Lung (tissue), 12 donors: Measurements from ENCODE around the gene RFPL1. TPM values are rescaled to one million over a fixed set of nuclear protein-coding genes. Genes with fewer than 3 reads are reported as not detected.
A peak's percentile ranks its signal among the peaks of the same experiment; 100 is the strongest.
"Not testable (repeated sequence)": the region's sequence is repeated elsewhere in the genome, so short reads cannot be mapped to it uniquely, and the experiment has no call there.

Experiments
- ATAC-seq: fragments of 200-7000 bp; cut with Tn5 transposase; one replicate; pipeline ENCODE4 v1.9.1; 2020; ENCODE audit warnings: moderate number of reproducible peaks; ENCODE audit not compliant: insufficient read depth, low FRiP score
- DNase-seq, 3 donors: peaks; one replicate each; pipeline ENCODE4 v3.0.0-alpha.2; 2013 to 2017
- H3K27ac ChIP-seq, 2 donors: one replicate each; pipeline ENCODE4 v1.5.1; 2013; ENCODE audit warnings: mild to moderate bottlenecking in 2 of 2, moderate library complexity in 2 of 2, control low read depth in 1 of 2, inconsistent platforms in 1 of 2, low read depth in 1 of 2, low read length in 1 of 2
- H3K27me3 ChIP-seq, 3 donors: one replicate each; pipeline ENCODE4 v1.5.1; 2013; ENCODE audit warnings: low read length in 2 of 3; ENCODE audit not compliant: control insufficient read depth in 3 of 3, insufficient read depth in 3 of 3
- H3K36me3 ChIP-seq, 4 donors: one replicate each; pipeline ENCODE4 v1.5.1; 2013; ENCODE audit warnings: low read length in 4 of 4, mild to moderate bottlenecking in 1 of 4, moderate library complexity in 1 of 4; ENCODE audit not compliant: control insufficient read depth in 4 of 4, insufficient read depth in 4 of 4
- H3K4me1 ChIP-seq, 5 donors: one replicate each; pipeline ENCODE4 v1.5.1; 2013; ENCODE audit warnings: low read length in 5 of 5, mild to moderate bottlenecking in 2 of 5, moderate library complexity in 1 of 5; ENCODE audit not compliant: control insufficient read depth in 5 of 5, insufficient read depth in 5 of 5
- H3K4me3 ChIP-seq: one replicate; pipeline ENCODE4 v1.5.1; 2013; ENCODE audit warnings: mild to moderate bottlenecking, control low read depth, moderate library complexity
- H3K9ac ChIP-seq, 2 donors: one replicate each; pipeline ENCODE4 v1.5.1; 2013; ENCODE audit warnings: low read length in 2 of 2, control low read depth in 1 of 2; ENCODE audit not compliant: insufficient read depth in 1 of 2
- H3K9me3 ChIP-seq, 4 donors: one replicate each; pipeline ENCODE4 v1.5.1; 2013; ENCODE audit warnings: low read length in 3 of 4, mild to moderate bottlenecking in 1 of 4, moderate library complexity in 1 of 4; ENCODE audit not compliant: control insufficient read depth in 4 of 4, insufficient read depth in 3 of 4
- CTCF ChIP-seq: IDR thresholded peaks from 2 replicates; pipeline ENCODE4 v1.5.1; 2012; ENCODE audit warnings: mild to moderate bottlenecking; ENCODE audit errors: control extremely low read depth, extremely low read depth
- WGBS, 2 donors: extraction: QIAGEN DNeasy Blood & Tissue Kit; methylation state at CpG; one replicate each; pipeline ENCODE4 v1.1.7; 2013; 5-methylcytosine and 5-hydroxymethylcytosine counted together
- polyA plus RNA-seq, 2 donors: library from polyadenylated mRNA; stranded (reverse); fragments of 200-250 nt; gene quantifications; one replicate each; pipeline ENCODE4 v1.2.1, GENCODE V29; 2013
- total RNA-seq, 2 donors: library from RNA; depleted of rRNA in 1 of 2; stranded (reverse); fragments of >200 nt in 1 of 2; gene quantifications; one replicate each; pipeline ENCODE4 v1.2.1, GENCODE V29; 2014 to 2021
- donor health status: control.
- donor health status: control.
- donor health status: Bipolar disorder and iron deficiency.
- donor health status: healthy.
- donor health status: DM: yes; HTN: yes; CAD: no.

RFPL1 gene
- total and polyA plus RNA-seq, 4 donors: not detected

GRCh38 chr22:29414951-29415591 lies 23.3 kb upstream of the RFPL1 start:
- not testable (repeated sequence) for H3K9ac ChIP-seq, DNase-seq, H3K9me3 ChIP-seq, H3K36me3 ChIP-seq, H3K4me1 ChIP-seq, H3K27me3 ChIP-seq
- WGBS, 2 donors: 27 to 44% methylated on average over 23 of the region's 23 CpGs
- H3K4me3 ChIP-seq: peak overlapping the region; percentile 58
- H3K27ac ChIP-seq: peak overlapping the region in 1 of 2 donors; percentile 75
- peak; percentile 59 for ATAC-seq

- H3K4me1 ChIP-seq, H3K27ac ChIP-seq, H3K4me3 ChIP-seq, H3K9me3 ChIP-seq, H3K36me3 ChIP-seq, H3K27me3 ChIP-seq, DNase-seq, ATAC-seq, H3K9ac ChIP-seq: not testable (repeated sequence)
- WGBS, 2 donors: 64 to 74% methylated on average over 5 of the region's 5 CpGs
Observed at GRCh38 chr22:29418704-29419103, 19.7 kb upstream of the RFPL1 start.

GRCh38 chr22:29426476-29426875 lies 11.9 kb upstream of the RFPL1 start:
- Histone ChIP-seq H3K4me1 (peaks cover 0 to 2% (median 0%) of the 10 kb centered on the region in 5 donors), H3K27ac (no peak overlapping the region), H3K9me3 (no peaks in the 10 kb centered on the region), H3K4me3 (no peak overlapping the region), H3K9ac (no peak overlapping the region), H3K27me3 (peaks cover 0 to 9% (median 0%) of the 10 kb centered on the region in 3 donors), H3K36me3 (no peaks in the 10 kb centered on the region)
- DNase-seq: no peak
- TF ChIP-seq CTCF: no peak
- 94 to 96% methylated on average over 7 of the region's 7 CpGs for WGBS, 2 donors
- no peak for ATAC-seq

- H3K27ac ChIP-seq: no peak overlapping the region
- no peak overlapping the region for H3K4me3 ChIP-seq
- H3K9me3 ChIP-seq: no peaks in the 10 kb centered on the region
- H3K27me3 ChIP-seq: peaks cover 0 to 9% (median 0%) of the 10 kb centered on the region in 3 donors
- no peaks in the 10 kb centered on the region for H3K36me3 ChIP-seq
- WGBS, 2 donors: 79 to 94% methylated on average over 2 of the region's 2 CpGs
- DNase-seq: no peak
- H3K4me1 ChIP-seq: peaks cover 0 to 2% (median 0%) of the 10 kb centered on the region in 5 donors
- H3K9ac ChIP-seq: no peak overlapping the region
- no peak for TF ChIP-seq CTCF
- ATAC-seq: no peak
Observed at GRCh38 chr22:29427176-29427760, 11.1 kb upstream of the RFPL1 start.
